Measurements from ENCODE around the gene SSR4.

The SSR4 gene

GRCh38 chrX:153812220-153812619, 17.8 kb downstream of the SSR4 start:
- H3K9me3 ChIP-seq (ENCODE audit: control insufficient read depth, insufficient read depth, low read length) = no peaks in the 10 kb centered on the region
- no peak overlapping the region for H3K27ac ChIP-seq (ENCODE audit: low read depth, low read length)
- no peaks in the 10 kb centered on the region for H3K27me3 ChIP-seq (ENCODE audit: control insufficient read depth, low read length)
- H3K4me3 ChIP-seq (ENCODE audit: low read length) = no peak overlapping the region
- H3K79me2 ChIP-seq (ENCODE audit: control insufficient read depth, low read length) = no peaks in the 10 kb centered on the region
- H3K4me1 ChIP-seq (ENCODE audit: control insufficient read depth, low read length) = no peaks in the 10 kb centered on the region
- no peaks in the 10 kb centered on the region for H3F3A ChIP-seq (ENCODE audit: control insufficient read depth, insufficient read depth)
- no peaks in the 10 kb centered on the region for H3K9me2 ChIP-seq (replicated peaks; ENCODE audit: control insufficient read depth, low read length)
- no peaks in the 10 kb centered on the region for H4K20me1 ChIP-seq (ENCODE audit: control insufficient read depth, insufficient read depth, low read depth, low read length)
- H3K36me3 ChIP-seq (ENCODE audit: control insufficient read depth, low read length) = no peaks in the 10 kb centered on the region
- no peak overlapping the region for H3K4me2 ChIP-seq (ENCODE audit: low read length)
- TF ChIP-seq EZH2phosphoT487 (IDR thresholded peaks at IDR 0.05; ENCODE audit: borderline replicate concordance, low read length) = no peak
- no peak for TF ChIP-seq CTCF (IDR thresholded peaks at IDR 0.05; ENCODE audit: low read depth, low read length, poor library complexity, severe bottlenecking)

- Histone ChIP-seq H3K4me2 (ENCODE audit: low read length) (no peak overlapping the region), H3K9me3 (ENCODE audit: control insufficient read depth, insufficient read depth, low read length) (no peaks in the 10 kb centered on the region), H3K79me2 (ENCODE audit: control insufficient read depth, low read length) (no peaks in the 10 kb centered on the region), H3K4me1 (ENCODE audit: control insufficient read depth, low read length) (no peaks in the 10 kb centered on the region), H4K20me1 (ENCODE audit: control insufficient read depth, insufficient read depth, low read depth, low read length) (no peaks in the 10 kb centered on the region), H3K27me3 (ENCODE audit: control insufficient read depth, low read length) (no peaks in the 10 kb centered on the region), H3K4me3 (ENCODE audit: low read length) (no peak overlapping the region), H3K27ac (ENCODE audit: low read depth, low read length) (no peak overlapping the region), H3K36me3 (ENCODE audit: control insufficient read depth, low read length) (no peaks in the 10 kb centered on the region), H3F3A (ENCODE audit: control insufficient read depth, insufficient read depth) (no peaks in the 10 kb centered on the region), H3K9me2 (replicated peaks; ENCODE audit: control insufficient read depth, low read length) (no peaks in the 10 kb centered on the region)
- TF ChIP-seq EZH2phosphoT487 (IDR thresholded peaks at IDR 0.05; ENCODE audit: borderline replicate concordance, low read length) = no peak
- TF ChIP-seq CTCF (IDR thresholded peaks at IDR 0.05; ENCODE audit: low read depth, low read length, poor library complexity, severe bottlenecking) = no peak
Measured at GRCh38 chrX:153813161-153813560, 18.7 kb downstream of the SSR4 start.

GRCh38 chrX:153814591-153815315, 20.3 kb downstream of the SSR4 start:
- H3K9me2 ChIP-seq (replicated peaks; ENCODE audit: control insufficient read depth, low read length) = no peaks in the 10 kb centered on the region
- no peaks in the 10 kb centered on the region for H3K9me3 ChIP-seq (ENCODE audit: control insufficient read depth, insufficient read depth, low read length)
- no peak overlapping the region for H3K27ac ChIP-seq (ENCODE audit: low read depth, low read length)
- peaks cover 8% of the 10 kb centered on the region for H3K27me3 ChIP-seq (ENCODE audit: control insufficient read depth, low read length)
- H3F3A ChIP-seq (ENCODE audit: control insufficient read depth, insufficient read depth) = no peaks in the 10 kb centered on the region
- TF ChIP-seq CTCF (IDR thresholded peaks at IDR 0.05; ENCODE audit: low read depth, low read length, poor library complexity, severe bottlenecking) = no peak
- TF ChIP-seq EZH2phosphoT487 (IDR thresholded peaks at IDR 0.05; ENCODE audit: borderline replicate concordance, low read length) = no peak
- no peaks in the 10 kb centered on the region for H3K36me3 ChIP-seq (ENCODE audit: control insufficient read depth, low read length)
- no peak overlapping the region for H3K4me2 ChIP-seq (ENCODE audit: low read length)
- H4K20me1 ChIP-seq (ENCODE audit: control insufficient read depth, insufficient read depth, low read depth, low read length) = no peaks in the 10 kb centered on the region
- H3K79me2 ChIP-seq (ENCODE audit: control insufficient read depth, low read length) = no peaks in the 10 kb centered on the region
- H3K4me1 ChIP-seq (ENCODE audit: control insufficient read depth, low read length) = no peaks in the 10 kb centered on the region
- H3K4me3 ChIP-seq (ENCODE audit: low read length) = no peak overlapping the region

All from DOHH2 (cell line).